GM19025 (cell line): Measurements from ENCODE around the gene LRCH3.

ENCODE experiments used
- ATAC-seq: cut with Tn5 transposase; IDR thresholded peaks from one replicate; pipeline ENCODE4 v1.9.1; 2021; ENCODE audit warnings: mild to moderate bottlenecking, low read depth, moderate library complexity; ENCODE audit not compliant: unreplicated experiment

Gene LRCH3

GRCh38 chr3:197791113-197791891 is at the start of gene LRCH3:
LRCH3 (plus strand) TSS chr3:197791254; CDS start chr3:197791279, 25 bp downstream.
- ATAC-seq, result peak; percentile 84

- ATAC-seq, result no peak
These were observed 48.3 kb upstream of the LRCH3 start for GRCh38 chr3:197742787-197743186.

- no peak for ATAC-seq
These were observed 44.8 kb upstream of the LRCH3 start for GRCh38 chr3:197746209-197746608.

- no peak for ATAC-seq
These were observed 44.2 kb upstream of the LRCH3 start for GRCh38 chr3:197746801-197747237.

GRCh38 chr3:197748597-197749314 is 42.3 kb upstream of the LRCH3 start:
- no peak for ATAC-seq

GRCh38 chr3:197749315-197749600 is 41.8 kb upstream of the LRCH3 start:
- ATAC-seq, result peak; percentile 24

- peak; percentile 67 for ATAC-seq
These were observed 41.3 kb upstream of the LRCH3 start, which contains the start of gene FYTTD1 for GRCh38 chr3:197749601-197750395. FYTTD1 (plus strand) TSS chr3:197749883; CDS start chr3:197749972, 89 bp downstream.

- ATAC-seq, result peak; percentile 42
These were observed 40.6 kb upstream of the LRCH3 start for GRCh38 chr3:197750396-197750831.

- ATAC-seq, result no peak
These were observed 40.0 kb upstream of the LRCH3 start for GRCh38 chr3:197750858-197751737.

GRCh38 chr3:197752107-197752506 is 38.9 kb upstream of the LRCH3 start:
- no peak for ATAC-seq

GRCh38 chr3:197753263-197753662 is 37.8 kb upstream of the LRCH3 start:
- ATAC-seq, result no peak

- no peak for ATAC-seq
These were observed 34.4 kb upstream of the LRCH3 start for GRCh38 chr3:197756704-197757103.

- ATAC-seq, result no peak
These were observed 32.5 kb upstream of the LRCH3 start for GRCh38 chr3:197758512-197758911.

GRCh38 chr3:197761784-197762183 is 29.3 kb upstream of the LRCH3 start:
- no peak for ATAC-seq

- no peak for ATAC-seq
These were observed 15.7 kb upstream of the LRCH3 start for GRCh38 chr3:197775317-197775716.

GRCh38 chr3:197782230-197782629 is 8.8 kb upstream of the LRCH3 start:
- ATAC-seq, result peak; percentile 51

GRCh38 chr3:197784019-197784585 is 7.0 kb upstream of the LRCH3 start:
- no peak for ATAC-seq

- ATAC-seq, result no peak
These were observed 3.6 kb upstream of the LRCH3 start for GRCh38 chr3:197787412-197787811.

GRCh38 chr3:197789309-197789708 is 1.7 kb upstream of the LRCH3 start:
- no peak for ATAC-seq

GRCh38 chr3:197790033-197790432 is 1.0 kb upstream of the LRCH3 start:
- no peak for ATAC-seq
